Effector CD4-positive, alpha-beta T cell (primary cell): ENCODE results near the gene PLA2G4F.

ENCODE experiments used
- DNase-seq: peaks from one replicate; pipeline ENCODE4 v3.0.0-alpha.2; 2020

The PLA2G4F gene

DNA sequence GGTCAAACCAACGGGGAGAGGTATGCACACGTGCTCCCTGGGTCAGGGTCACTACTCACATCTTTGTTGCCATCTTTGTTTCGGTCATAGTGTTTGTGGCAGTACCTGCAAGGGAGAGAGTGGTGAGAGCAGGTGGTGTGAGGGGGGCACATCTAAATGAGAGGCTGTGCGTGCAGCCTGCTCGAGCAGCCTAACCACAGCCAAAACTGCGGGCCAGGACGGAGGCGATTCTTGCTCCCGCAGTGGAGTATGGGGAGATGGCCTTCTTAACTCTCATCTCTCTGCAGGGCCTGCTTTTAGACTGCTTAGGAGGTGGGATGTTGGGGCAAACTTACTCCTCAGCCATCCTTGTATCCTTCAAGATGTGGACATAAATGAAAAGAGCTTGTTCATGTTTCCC, 6.9 kb upstream of the PLA2G4F start:
- DNase-seq: no peak

DNA sequence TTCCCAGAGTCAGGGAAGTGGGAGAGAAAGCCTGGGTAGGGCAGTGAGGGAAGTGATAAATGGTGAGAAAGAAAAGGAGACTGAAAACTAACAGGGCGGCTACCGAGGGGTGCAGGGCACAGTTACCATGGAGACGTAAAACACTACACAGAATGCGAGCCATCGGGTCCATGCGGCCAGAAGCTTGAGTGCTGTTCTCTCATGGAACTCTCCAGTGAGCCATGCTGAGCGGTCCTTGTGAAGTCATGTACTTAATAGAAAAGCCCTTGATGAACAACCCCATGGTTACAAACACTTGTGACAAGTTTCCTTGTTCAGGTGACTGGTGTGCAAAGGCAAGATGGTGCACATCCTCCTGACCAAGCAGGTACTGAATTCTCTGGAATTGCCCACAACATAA, 3.7 kb upstream of the PLA2G4F start:
- DNase-seq: no peak

DNA sequence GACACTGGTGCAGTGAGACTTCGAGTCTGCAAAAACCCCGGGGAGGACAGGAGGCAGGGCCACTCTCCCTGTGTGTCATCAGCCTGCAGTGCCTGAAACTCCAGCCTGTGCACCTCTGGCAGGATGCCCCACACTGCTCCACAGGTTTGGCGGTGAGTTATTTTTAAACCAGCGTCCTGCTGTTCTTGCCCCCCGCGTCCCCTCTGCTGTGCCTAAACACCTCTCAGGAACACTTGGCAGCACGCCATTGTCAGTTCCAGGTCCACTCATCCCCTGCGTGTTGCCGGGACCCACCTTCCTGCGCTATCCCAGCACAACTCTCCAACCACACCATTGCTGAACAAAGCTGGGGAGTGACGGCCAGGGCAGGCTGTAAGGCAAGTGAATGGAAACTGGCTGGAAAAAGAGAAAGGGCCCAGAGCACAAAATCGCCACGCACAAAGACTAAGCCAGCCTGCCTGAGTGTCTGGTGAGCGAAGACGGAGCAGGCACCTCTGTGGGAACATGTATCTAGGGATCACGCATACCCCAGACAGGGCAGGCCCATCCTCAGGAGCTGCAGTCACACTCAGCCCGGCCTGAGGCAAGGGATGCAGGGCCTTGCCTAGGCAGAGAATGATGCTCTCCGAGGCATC, 3.1 kb upstream of the PLA2G4F start:
- no peak for DNase-seq

DNA sequence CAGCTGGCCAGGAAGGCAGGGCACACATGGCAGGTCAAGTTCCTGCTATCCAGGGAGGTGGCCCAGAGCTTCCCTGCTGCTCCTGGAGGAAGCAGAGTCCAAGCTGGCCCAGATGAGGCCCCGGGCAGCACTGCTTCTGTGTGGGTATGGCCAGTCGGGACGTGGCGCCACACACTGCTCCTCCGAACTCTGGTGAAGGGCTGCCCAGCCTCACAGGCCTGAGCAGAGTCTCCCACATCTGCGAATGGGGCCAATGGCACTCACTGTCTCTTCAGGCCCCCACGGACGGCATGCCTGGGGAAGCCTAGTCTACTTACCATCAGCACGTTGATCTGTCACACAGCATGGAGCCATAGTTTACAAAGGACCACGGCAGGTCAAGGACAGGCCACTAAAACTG, 2.5 kb upstream of the PLA2G4F start:
- DNase-seq: no peak

DNA sequence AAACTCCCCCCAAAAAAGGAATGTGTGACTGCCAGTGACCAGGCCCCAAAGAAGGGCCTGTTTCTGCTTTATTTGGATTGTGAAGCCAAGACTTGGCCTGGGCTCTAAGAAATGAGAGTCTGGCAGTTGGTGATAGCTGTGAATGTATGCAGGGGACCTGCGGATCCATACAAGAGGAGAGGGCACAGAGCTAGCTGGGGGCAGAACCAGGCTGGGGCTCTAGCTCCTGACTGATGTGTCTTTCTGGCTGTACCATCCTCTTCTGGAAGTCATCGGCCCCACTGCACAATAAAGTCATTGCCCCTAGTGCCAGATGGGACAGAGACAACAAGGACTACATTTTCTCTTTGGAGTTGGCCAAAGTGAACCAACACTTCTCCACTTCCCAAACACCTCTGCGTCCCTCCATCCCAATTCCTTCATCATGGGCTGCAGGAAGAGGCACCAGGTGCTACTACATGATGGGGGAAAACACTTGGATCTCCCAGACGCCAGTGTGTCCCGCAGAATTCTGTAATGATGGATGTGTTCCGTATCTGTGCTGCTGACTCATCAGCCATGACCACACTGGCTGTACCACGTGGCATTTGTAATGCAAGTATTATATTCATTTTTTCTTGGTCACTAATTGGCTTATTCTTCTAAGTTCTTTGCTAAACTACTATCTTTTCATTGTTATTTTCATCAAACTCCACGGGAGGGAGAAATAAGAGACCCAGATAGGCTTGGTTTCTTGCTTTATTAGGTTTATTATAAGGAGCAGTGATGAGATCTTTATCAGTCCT, 1.7 kb upstream of the PLA2G4F start:
- no peak for DNase-seq

DNA sequence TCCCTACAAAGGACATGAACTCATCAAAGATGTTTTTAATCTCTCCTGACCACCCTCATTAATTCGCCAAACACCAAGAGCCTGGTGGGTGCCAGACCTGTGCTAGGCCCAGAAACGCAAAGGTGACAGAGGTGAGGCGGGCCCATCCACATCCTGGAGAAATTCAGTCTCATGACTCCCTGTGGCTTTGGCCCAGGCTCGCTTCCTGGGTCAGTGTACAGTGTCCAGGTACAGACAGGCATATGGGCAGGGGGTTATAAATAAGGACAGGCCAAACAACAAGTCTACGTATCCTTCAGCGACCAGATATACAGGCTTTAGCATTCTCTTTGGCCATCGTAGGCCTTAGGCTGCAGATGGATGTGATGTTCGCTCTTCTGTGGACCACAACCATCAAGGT, 945 bp upstream of the PLA2G4F start:
- no peak for DNase-seq

DNA sequence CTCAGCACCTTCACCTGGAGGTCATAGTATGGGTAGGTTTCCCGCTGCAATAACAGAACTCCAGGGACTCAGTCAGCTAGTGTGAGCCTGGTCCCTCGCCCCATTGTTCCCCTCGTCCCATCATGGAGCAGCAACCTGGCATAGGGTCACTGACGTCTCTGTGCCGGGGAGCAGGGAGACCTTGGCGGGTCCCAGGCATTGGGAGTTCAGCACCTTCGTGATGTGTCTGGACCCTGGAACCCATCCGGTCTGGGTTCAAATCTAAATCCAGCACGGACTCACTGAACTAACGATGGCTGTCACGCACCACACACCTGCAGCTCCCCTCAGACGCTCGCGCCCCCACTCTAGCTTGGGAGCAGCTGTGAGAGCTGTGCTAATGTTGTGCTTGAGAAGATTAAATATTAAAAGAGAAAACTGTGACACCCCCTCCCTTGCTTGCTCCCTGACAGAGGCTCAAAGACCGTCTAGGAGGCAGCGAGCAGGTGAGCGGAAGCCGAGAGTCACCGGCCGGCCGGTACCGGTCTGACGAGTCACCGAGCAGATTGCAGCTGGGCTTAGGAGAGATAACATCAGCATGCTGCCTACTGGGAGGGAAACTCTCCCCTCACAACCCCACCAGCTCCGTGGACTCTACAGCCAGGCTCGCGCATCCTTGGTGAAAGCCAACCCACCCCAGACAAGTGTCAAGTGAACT, 742 bp downstream of the PLA2G4F start:
- DNase-seq: no peak

DNA sequence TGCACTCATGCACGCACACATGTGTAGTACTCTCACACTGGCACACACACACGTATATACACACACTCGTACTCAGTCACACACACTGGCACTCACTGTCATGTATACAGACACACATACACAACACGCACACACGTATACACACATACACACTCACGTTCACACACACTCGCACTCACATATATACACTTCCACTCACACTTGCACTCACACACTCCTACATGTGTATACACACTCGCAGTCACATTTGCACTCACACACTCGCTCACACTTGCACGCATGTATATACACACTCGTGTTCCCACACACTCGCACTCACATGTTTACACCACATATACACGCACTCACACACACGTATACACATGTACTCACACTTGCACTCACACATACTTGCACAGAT, 1.5 kb downstream of the PLA2G4F start:
- DNase-seq: no peak

DNA sequence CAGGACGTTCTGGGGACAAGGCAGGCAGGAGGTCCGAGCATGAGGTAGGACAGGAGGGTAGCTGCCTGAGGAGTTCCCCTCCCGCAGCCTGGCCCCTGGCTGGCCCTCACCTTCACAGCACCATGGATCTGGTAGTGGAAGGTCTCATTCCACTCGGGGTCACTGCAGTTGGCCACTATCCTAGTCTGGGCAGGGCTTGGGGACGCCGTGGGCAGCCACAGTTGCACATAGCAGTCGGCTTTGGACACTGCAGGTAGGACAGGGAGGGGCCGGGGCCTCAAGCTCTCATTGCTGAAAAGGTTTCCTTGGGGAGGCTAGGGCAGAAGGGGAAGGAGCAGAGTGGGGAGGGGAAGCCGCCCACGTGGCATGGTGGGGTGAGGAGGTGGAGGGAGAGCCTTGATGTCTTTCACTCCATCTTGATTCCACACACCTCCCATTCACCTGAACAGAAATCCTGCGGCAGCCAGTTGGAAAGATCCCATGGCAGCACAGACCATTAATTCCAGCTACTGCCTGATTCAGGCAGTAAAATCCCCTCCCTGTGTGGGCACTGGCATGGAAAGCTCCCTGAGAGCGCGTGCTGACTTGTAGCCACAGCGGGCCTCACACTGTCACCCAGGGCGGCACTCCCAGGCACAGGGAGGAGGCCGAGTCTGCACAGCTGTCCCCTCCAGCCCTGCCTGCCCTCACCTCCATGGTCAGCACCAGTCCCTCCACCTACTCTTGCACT, 2.1 kb downstream of the PLA2G4F start:
- no peak for DNase-seq

DNA sequence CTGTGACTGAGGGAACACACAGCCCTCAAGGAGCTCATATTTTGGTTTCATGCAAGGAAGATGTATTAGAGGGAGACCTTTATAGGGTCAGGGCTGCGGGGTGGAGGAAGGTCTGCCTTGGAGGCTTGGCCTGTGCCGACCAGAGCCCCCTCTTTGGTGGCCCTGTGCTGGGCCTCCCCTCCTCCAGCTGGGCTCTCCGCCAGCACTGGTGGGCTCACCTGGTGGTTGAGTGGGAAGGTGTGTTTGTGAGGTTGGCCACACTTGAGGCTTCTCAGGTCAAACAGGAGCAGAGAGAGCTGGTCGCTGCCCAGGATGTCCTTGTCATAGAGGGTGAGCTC, 2.6 kb downstream of the PLA2G4F start:
- DNase-seq: no peak

DNA sequence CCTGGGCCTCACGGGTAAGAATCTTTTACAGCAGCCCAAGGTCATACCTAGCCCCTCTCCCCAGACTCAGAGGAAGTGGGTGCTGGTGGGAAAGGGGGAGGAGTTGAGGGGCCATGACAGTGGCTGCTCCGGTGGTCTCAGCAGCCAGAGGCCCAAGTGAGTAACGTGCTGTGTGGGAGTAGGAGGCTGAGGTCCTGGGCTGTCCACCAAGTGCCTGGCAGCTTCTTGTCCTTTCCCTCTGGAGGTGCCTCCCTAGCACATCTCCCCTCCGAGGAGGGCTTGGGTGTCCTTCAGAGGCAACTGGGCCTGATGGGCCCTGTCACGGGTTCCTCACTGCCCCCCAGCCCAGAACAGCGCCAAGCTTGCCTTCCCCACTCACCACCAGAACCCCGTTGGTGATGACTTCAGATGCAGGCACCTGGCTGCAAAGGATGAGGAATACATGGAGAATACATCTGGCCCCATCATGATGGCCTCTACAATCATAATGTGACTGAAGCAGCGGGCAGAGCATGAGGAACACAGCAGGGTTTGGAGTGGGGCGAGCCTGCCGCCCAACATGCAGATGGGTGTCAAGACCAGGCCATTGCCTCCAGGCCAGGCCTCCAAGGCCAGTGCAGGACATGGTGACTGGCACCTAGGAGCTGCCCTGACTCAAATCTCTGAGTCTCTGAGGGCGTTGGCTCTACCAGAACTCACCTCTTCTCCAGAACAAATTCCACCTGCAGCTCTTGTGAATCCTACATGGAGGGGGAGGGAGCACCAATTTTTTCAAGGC, 3.3 kb downstream of the PLA2G4F start:
- no peak for DNase-seq

DNA sequence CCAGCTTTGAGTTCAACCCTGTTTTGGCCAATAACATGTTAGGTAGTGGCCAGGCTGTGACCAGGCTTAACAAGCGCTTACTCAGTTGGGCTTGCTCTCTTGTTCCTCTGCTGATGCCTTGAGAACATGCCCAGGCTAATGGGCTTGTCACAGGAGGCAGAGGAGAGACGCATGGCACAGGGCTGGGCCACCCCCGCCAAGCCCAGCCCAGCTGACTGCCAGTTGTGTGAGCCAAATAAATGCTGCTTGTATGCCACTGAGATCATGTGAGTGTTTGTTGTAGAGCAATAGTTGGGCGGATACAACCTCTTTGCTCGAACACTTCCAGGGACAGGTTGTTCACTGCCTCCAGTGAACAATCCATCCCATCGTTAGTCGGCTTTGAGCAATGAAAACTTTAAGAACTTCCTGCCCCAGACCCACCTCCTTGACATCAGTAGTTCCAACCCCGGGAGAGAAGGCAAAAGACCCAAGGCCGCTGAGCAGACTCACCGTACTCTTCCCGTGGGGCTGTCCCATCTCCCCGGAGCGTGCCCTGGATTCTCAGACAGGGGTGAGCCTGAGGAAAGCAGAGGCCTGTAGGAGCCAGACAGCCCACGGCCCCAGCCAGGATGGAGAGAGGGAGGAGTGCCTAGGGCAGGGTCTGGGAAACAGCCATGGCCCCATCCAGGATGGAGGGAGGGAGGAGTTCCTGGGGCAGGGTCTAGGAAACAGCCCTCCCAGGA, 4.1 kb downstream of the PLA2G4F start:
- DNase-seq: no peak

DNA sequence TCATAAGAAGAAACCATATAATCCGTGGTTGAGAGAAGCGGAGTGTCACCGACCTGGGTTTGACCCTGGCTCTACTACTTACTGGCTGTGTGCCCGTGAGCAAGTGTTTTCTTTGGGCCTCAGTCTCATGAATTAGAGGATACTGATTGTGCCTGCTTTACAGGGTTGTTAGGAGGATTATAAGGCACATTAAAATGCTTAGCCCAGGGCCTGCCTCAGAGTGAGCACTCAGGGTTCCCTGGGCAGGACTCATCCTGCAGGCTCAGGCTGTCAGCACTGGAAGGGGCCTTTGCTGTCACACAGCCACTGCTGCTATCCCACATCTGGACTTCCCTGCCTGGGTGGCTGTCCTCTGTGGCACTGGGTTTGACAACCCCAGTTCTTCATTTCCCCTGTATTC, 4.7 kb downstream of the PLA2G4F start:
- DNase-seq: no peak

DNA sequence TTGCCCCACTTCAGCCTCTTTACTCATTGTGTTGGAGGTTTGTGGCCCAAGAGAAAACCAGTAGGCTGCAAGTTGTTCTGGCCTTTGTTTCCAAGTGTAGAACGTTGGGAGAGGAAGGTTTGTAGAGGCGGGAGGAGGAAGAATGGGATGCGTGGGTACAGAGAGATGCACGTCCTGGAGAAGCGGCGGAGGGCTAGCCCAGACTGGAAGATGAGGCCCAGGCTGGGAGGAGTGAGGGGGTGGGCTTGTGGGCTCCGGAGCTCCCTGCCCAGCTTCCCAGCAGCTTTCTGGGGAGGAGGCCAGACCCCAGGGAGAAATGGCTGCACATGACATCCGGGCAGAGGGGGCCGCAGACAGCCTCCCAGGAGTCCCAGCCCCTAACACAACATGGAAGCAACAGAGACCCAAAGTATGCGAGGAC, 5.3 kb downstream of the PLA2G4F start:
- no peak for DNase-seq

DNA sequence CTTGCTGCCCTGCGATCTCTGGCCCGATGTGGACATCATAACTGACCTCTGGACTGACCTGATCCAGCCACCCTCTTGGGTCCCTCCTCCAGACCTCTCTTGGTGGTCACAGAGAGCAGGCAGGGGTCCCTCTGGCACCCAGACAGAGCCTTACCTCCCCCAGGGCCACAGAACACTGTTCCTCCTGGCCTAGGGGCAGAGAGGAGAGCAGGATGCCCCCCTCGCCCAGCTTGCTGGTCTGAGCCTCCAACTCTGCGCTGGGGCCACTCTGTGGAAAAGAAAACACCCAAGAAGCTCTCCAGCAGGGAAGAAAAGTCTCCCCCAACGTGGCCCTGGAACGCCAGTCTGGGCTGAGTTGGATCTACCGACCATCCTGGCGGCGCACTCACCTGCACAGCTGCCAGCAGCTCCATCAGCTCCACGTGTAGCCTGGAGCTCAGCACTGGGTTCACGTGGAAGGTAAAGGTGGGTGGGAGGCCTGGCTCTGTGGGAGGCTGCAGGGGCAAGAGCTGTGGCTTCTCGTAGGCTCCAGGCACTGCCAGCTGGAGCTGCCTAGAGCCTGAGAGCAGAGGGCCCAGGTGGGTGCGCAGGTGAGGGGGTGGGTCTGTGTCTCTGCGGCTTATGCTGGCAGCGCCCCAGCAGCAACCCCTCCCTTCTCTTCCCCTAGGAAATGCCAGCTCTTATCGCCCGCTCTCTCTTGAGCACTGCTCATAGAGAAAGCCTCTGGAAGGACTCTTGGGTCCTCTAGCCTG, 6.0 kb downstream of the PLA2G4F start:
- no peak for DNase-seq

DNA sequence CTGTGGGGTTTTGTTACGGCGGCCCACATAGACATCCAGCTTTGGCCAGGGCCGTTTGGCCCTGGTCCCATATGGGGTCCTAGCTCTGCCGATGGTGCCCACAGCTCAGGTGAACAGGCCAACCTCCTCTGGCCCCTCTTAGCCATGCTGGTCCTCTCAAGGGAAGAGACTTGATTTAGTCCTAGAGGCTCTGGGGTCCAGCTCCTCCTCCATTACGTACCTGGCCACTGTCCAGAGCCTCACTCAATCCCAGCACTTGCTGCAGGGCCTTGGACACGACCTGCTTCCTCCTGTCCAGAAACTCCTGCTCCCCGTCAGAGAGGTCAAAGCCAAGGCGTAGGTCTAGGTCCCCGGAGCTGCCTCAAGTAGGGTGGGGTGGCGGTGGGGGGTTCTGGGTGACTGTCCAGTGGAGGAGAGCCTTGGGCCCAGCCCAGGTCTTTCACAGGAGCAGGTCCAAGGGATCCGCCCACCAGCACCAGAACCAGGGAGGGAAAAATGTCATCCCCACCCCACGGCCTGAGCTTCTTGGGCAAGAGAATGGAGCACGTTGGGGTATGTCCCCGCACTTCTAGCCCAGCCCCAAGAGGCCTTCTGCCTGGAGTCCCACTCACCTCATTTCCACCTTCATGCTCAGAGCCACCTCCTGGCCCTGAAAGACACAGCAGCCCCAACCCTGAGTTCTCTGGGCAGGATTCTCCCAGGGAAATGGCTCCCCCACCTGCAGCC, 6.8 kb downstream of the PLA2G4F start:
- DNase-seq: no peak

DNA sequence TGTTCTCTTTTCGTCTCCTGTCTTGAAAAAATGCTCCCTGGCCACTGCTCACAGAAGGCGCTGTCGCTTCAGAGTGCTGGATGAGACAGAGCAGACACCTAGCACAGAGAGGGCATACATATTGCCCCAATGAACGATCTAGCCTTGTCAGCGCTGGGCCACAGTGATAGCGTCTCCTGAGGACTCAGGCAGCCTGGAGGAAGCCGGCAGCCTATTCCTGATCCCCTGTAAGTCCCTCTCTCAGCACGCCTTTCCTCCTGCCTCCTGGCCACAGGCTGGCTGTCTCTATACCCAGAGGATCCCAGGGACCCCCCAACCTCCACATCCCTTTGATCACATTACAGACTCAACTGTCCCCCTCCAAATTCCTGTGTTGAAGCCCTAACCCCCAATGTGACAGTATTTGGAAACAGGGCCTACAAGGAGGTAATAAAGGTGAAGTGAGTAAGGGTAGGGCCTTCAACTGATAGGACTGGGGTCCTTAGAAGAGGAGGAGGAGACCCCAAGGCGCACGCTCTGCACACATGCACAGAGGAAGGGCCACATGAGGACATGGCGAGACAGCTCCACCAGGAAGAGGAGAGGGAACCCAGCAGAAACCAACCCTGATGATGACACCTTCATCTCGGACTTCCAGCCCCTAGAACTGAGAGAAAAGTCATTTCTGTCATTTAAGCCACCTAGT, 7.5 kb downstream of the PLA2G4F start:
- no peak for DNase-seq

DNA sequence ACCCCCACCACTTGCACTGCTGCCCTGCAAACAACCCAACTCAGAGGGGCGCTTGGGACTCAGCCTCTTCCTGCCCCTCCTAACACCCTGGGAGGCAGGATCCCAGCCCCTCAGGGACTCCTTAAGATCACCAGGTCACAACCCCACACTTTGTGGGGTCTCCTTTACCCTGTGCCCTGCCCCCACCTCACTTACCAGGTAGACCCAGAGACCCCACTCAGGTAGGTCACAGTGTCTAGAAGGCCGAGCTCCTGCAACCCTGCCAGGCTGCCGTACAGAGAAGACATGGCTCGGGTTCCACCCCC, 9.1 kb downstream of the PLA2G4F start:
- DNase-seq: no peak

DNA sequence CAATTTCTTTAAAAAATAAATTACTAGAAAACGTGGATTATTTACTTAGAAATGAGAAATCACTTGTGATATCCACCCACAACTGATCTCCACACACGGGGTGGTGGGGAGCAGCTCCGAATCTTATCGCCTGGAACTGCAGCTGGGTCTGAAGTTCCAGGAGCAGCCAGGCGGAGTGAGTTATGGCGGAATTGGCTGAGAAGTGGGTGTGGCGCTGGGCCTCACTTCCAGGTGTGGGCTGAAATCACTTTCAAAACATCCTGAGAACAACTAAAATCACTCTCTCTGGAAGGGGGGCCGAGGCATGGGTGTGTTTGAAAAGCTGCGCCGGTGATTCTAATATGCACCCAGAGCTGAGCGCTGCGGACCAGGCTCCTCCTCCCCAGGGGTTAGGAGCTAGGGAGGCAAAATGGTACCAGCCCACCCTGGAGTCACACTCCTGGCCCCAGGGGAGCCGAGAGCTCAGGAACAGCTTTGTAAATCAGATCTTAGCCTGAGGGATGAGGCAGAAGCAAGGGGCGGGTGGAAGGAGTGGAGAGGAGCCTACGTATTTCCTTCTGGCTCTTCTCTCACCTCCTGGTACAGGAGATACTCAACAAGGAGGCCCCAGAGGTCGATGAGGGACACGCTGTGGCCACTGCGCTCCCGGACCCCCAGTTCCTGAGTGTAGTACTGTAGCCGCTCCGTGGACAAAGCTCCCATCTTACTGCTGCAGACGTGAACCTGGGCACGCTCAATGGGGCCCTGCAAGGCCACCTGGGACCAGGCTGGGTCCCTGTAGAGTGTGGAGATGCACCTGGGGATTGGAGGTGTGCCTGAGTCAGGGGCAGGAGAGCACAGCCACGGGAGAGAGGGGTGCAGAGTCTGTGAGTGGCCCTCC, 9.6 kb downstream of the PLA2G4F start:
- no peak for DNase-seq
